Transverse colon (tissue), 4 donors: Measurements from ENCODE around the gene RBCK1.

Source experiments
- CTCF ChIP-seq, 5 experiments: fragments of 200-600 bp in 3 of 5; fragments of 450-650 bp in 2 of 5; sonication (generic) in 3 of 5; IDR thresholded peaks; 1 replicate in 2 of 5; 2 replicates in 3 of 5; pipeline ENCODE4 v1.5.1; 2016 to 2017; ENCODE audit warnings: antibody characterized with exemption in 5 of 5, inconsistent platforms in 3 of 5, mild to moderate bottlenecking in 2 of 5, moderate library complexity in 1 of 5
- EP300 ChIP-seq: sonication (generic); formaldehyde crosslinking; IDR thresholded peaks from one replicate; pipeline ENCODE4 v1.6.1; 2017; ENCODE audit warnings: antibody characterized with exemption, low read depth
- POLR2AphosphoS5 ChIP-seq, 3 donors: sonication (generic); formaldehyde crosslinking; IDR thresholded peaks; one replicate each; pipeline ENCODE4 v1.6.1; 2016; ENCODE audit warnings: antibody characterized with exemption in 3 of 3

DNA sequence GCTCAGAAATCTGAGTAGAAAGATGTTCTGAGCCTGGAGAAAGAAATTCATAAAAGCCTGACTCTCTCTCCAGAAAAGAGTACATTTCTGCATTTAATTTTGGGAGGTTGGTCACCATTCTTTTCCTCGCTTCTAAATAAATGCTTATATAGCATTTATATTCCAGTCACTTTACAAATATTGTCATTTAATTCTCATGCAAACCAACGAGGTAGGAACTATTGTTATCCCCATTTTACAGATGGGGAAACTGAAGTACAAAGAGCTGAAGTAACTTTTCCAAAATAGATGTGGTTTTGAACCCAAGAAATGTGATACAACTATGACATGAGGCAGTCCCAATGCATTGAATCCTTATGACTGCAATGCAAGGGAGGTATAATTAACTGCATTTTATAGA, 32.0 kb upstream of the RBCK1 start:
- TF ChIP-seq CTCF (IDR thresholded peaks at IDR 0.05) (no peak), POLR2AphosphoS5 (IDR thresholded peaks at IDR 0.05) (no peak), EP300 (no peak)
